ENCODE data around the gene IPO4.

GRCh38 chr14:24130717-24131548 lies 57.7 kb downstream of the IPO4 start:
- TF ChIP-seq ZNF274 (IDR thresholded peaks at IDR 0.05; ENCODE audit: insufficient read depth, insufficient read length) (no peak), SUZ12 (IDR thresholded peaks at IDR 0.05; ENCODE audit: unreplicated experiment) (no peak)

Measured in GM12878 (cell line).